ENCODE measurements around the gene EPHA8. TPM values are rescaled to one million over a fixed set of nuclear protein-coding genes. Genes with fewer than 3 reads are reported as not detected.

The EPHA8 gene
- total RNA-seq, 1 experiment from 2014 or later: 0.07 TPM

GRCh38 chr1:22539510-22540118 is 23.7 kb upstream of the EPHA8 start:
- H3F3A ChIP-seq (ENCODE audit: low read length, unreplicated experiment): no peaks in the 10 kb centered on the region
- no peak overlapping the region for H3K27ac ChIP-seq (ENCODE audit: low read length)
- H3K36me3 ChIP-seq (ENCODE audit: low read depth, low read length): no peaks in the 10 kb centered on the region
- DNase-seq (no peak), ATAC-seq (no peak)
- no peaks in the 10 kb centered on the region for H3K9me2 ChIP-seq (replicated peaks; ENCODE audit: low read length)
- TF ChIP-seq EZH2phosphoT487 (IDR thresholded peaks at IDR 0.05; ENCODE audit: borderline replicate concordance, low read length) (no peak), CTCF (conservative IDR thresholded peaks at IDR 0.05; ENCODE audit: low read depth, low read length) (no peak), EZH2 (IDR thresholded peaks at IDR 0.05; ENCODE audit: low read length, unreplicated experiment) (no peak)
- no peaks in the 10 kb centered on the region for H3K4me1 ChIP-seq (ENCODE audit: insufficient read depth, low read length)
- no peaks in the 10 kb centered on the region for H3K27me3 ChIP-seq (ENCODE audit: low read length)
- H3K4me3 ChIP-seq (ENCODE audit: low read length): no peak overlapping the region
- no TSS peak for BruUV-seq (replicated peaks)
- H4K20me1 ChIP-seq (ENCODE audit: low read length): no peaks in the 10 kb centered on the region
- ChIA-PET CTCF (no interaction called here), POLR2A (ENCODE audit: unreplicated experiment) (no interaction called here)
- H2AFZ ChIP-seq (ENCODE audit: low read length): no peak overlapping the region
- H3K4me2 ChIP-seq (ENCODE audit: low read length): no peak overlapping the region
- intact Hi-C loops (cut with micrococcal nuclease): no loop called here
- no peaks in the 10 kb centered on the region for H3K9me3 ChIP-seq (ENCODE audit: low read length)
- H3K79me2 ChIP-seq (ENCODE audit: low read length): no peaks in the 10 kb centered on the region
- no peak overlapping the region for H3K9ac ChIP-seq (ENCODE audit: low read length)

- no peaks in the 10 kb centered on the region for H3K36me3 ChIP-seq (ENCODE audit: low read depth, low read length)
- no peaks in the 10 kb centered on the region for H3K79me2 ChIP-seq (ENCODE audit: low read length)
- H3K27ac ChIP-seq (ENCODE audit: low read length): no peak overlapping the region
- ChIA-PET POLR2A (ENCODE audit: unreplicated experiment) (no interaction called here), CTCF (no interaction called here)
- H3K4me1 ChIP-seq (ENCODE audit: insufficient read depth, low read length): no peaks in the 10 kb centered on the region
- H3K27me3 ChIP-seq (ENCODE audit: low read length): no peaks in the 10 kb centered on the region
- no peak overlapping the region for H2AFZ ChIP-seq (ENCODE audit: low read length)
- H3K4me2 ChIP-seq (ENCODE audit: low read length): no peak overlapping the region
- no peaks in the 10 kb centered on the region for H4K20me1 ChIP-seq (ENCODE audit: low read length)
- H3K9ac ChIP-seq (ENCODE audit: low read length): no peak overlapping the region
- no peak overlapping the region for H3K4me3 ChIP-seq (ENCODE audit: low read length)
- TF ChIP-seq EZH2phosphoT487 (IDR thresholded peaks at IDR 0.05; ENCODE audit: borderline replicate concordance, low read length) (no peak), CTCF (conservative IDR thresholded peaks at IDR 0.05; ENCODE audit: low read depth, low read length) (no peak), EZH2 (IDR thresholded peaks at IDR 0.05; ENCODE audit: low read length, unreplicated experiment) (no peak)
- H3K9me2 ChIP-seq (replicated peaks; ENCODE audit: low read length): no peaks in the 10 kb centered on the region
- intact Hi-C loops (cut with micrococcal nuclease): no loop called here
- ATAC-seq (no peak), DNase-seq (no peak)
- BruUV-seq (replicated peaks): no TSS peak
- H3K9me3 ChIP-seq (ENCODE audit: low read length): no peaks in the 10 kb centered on the region
- no peaks in the 10 kb centered on the region for H3F3A ChIP-seq (ENCODE audit: low read length, unreplicated experiment)
Observed at GRCh38 chr1:22540337-22540736, 23.0 kb upstream of the EPHA8 start.

GRCh38 chr1:22542886-22543285 is 20.4 kb upstream of the EPHA8 start:
- no peaks in the 10 kb centered on the region for H3K36me3 ChIP-seq (ENCODE audit: low read depth, low read length)
- no peak overlapping the region for H2AFZ ChIP-seq (ENCODE audit: low read length)
- DNase-seq (no peak), ATAC-seq (no peak)
- H3K9ac ChIP-seq (ENCODE audit: low read length): no peak overlapping the region
- H3K4me3 ChIP-seq (ENCODE audit: low read length): no peak overlapping the region
- no peaks in the 10 kb centered on the region for H3K9me3 ChIP-seq (ENCODE audit: low read length)
- CTCF ChIA-PET: no interaction called here
- intact Hi-C loops (cut with micrococcal nuclease): no loop called here
- POLR2A ChIA-PET (ENCODE audit: unreplicated experiment): interaction anchor here (0.6 kb wide), 1 partner anchor 37 kb away, joined by 3 read pairs; no protein-coding TSS in a partner anchor
- H3K9me2 ChIP-seq (replicated peaks; ENCODE audit: low read length): no peaks in the 10 kb centered on the region
- no peaks in the 10 kb centered on the region for H3K79me2 ChIP-seq (ENCODE audit: low read length)
- TF ChIP-seq CTCF (conservative IDR thresholded peaks at IDR 0.05; ENCODE audit: low read depth, low read length) (no peak), EZH2 (IDR thresholded peaks at IDR 0.05; ENCODE audit: low read length, unreplicated experiment) (no peak), EZH2phosphoT487 (IDR thresholded peaks at IDR 0.05; ENCODE audit: borderline replicate concordance, low read length) (no peak)
- no peaks in the 10 kb centered on the region for H3F3A ChIP-seq (ENCODE audit: low read length, unreplicated experiment)
- no peak overlapping the region for H3K27ac ChIP-seq (ENCODE audit: low read length)
- H3K27me3 ChIP-seq (ENCODE audit: low read length): peaks cover 18% of the 10 kb centered on the region
- H3K4me2 ChIP-seq (ENCODE audit: low read length): no peak overlapping the region
- H4K20me1 ChIP-seq (ENCODE audit: low read length): no peaks in the 10 kb centered on the region
- no TSS peak for BruUV-seq (replicated peaks)
- no peaks in the 10 kb centered on the region for H3K4me1 ChIP-seq (ENCODE audit: insufficient read depth, low read length)

Data from PC-3 (cell line).